Measurements from ENCODE around the gene SH3TC1. TPM values are rescaled to one million over a fixed set of nuclear protein-coding genes. Genes with fewer than 3 reads are reported as not detected.

The SH3TC1 gene
- total and polyA plus RNA-seq, 4 donors, result 6.5 to 34.6 (median 25.8) TPM

DNA sequence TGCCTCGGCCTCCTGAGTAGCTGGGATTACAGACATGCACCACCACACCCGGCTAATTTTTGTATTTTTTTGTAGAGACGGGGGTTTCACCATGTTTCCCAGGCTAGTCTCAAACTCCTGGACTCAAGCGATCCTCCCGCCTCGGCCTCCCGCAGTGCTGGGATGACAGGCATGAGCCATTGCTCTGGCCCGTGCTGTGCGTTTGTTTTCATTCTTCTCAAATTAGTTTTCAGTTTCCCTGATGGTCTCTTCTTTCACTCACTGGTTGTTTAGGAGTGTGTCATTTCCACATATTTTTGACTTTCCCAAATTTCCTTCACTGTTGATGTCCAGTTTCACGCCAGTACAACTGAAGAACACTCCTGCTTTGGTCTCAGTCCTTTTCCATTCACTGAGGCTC lies 31.8 kb downstream of the SH3TC1 start:
- Histone ChIP-seq H3K4me1 (ENCODE audit: control insufficient read depth in 4 of 4, insufficient read depth in 4 of 4, low read length in 3 of 4) (peaks cover 2 to 18% (median 13%) of the 10 kb centered on the region in 4 donors), H3K27me3 (ENCODE audit: control insufficient read depth in 4 of 4, insufficient read depth in 4 of 4, low read length in 3 of 4) (no peaks in the 10 kb centered on the region), H3K36me3 (ENCODE audit: control insufficient read depth in 4 of 4, insufficient read depth in 3 of 4, low read depth in 1 of 4, low read length in 3 of 4) (peaks cover 7 to 37% (median 24%) of the 10 kb centered on the region in 4 donors), H3K9me3 (ENCODE audit: control insufficient read depth in 4 of 4, low read length in 3 of 4) (no peaks in the 10 kb centered on the region), H3K27ac (ENCODE audit: low read depth in 1 of 2, low read length in 2 of 2) (no peak overlapping the region), H3K9ac (ENCODE audit: low read depth in 1 of 2, low read length in 2 of 2) (no peak overlapping the region), H3K4me3 (ENCODE audit: low read depth in 1 of 3, low read length in 3 of 3) (no peak overlapping the region)
- DNase-seq (ENCODE audit: low spot score), result no peak
- TF ChIP-seq EGR1 (IDR thresholded peaks at IDR 0.05; ENCODE audit: low read depth in 2 of 2) (no peak), JUND (IDR thresholded peaks at IDR 0.05) (no peak)
- TF ChIP-seq, protein P1, sequence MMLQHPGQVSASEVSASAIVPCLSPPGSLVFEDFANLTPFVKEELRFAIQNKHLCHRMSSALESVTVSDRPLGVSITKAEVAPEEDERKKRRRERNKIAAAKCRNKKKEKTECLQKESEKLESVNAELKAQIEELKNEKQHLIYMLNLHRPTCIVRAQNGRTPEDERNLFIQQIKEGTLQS (IDR thresholded peaks at IDR 0.05), result no peak
- TF ChIP-seq, protein P2, sequence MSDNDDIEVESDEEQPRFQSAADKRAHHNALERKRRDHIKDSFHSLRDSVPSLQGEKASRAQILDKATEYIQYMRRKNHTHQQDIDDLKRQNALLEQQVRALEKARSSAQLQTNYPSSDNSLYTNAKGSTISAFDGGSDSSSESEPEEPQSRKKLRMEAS (IDR thresholded peaks at IDR 0.05), result no peak
- TF ChIP-seq, protein P3, sequence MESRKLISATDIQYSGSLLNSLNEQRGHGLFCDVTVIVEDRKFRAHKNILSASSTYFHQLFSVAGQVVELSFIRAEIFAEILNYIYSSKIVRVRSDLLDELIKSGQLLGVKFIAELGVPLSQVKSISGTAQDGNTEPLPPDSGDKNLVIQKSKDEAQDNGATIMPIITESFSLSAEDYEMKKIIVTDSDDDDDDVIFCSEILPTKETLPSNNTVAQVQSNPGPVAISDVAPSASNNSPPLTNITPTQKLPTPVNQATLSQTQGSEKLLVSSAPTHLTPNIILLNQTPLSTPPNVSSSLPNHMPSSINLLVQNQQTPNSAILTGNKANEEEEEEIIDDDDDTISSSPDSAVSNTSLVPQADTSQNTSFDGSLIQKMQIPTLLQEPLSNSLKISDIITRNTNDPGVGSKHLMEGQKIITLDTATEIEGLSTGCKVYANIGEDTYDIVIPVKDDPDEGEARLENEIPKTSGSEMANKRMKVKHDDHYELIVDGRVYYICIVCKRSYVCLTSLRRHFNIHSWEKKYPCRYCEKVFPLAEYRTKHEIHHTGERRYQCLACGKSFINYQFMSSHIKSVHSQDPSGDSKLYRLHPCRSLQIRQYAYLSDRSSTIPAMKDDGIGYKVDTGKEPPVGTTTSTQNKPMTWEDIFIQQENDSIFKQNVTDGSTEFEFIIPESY (IDR thresholded peaks at IDR 0.05), result no peak
- WGBS, result 96% methylated on average over 10 of the region's 10 CpGs

DNA sequence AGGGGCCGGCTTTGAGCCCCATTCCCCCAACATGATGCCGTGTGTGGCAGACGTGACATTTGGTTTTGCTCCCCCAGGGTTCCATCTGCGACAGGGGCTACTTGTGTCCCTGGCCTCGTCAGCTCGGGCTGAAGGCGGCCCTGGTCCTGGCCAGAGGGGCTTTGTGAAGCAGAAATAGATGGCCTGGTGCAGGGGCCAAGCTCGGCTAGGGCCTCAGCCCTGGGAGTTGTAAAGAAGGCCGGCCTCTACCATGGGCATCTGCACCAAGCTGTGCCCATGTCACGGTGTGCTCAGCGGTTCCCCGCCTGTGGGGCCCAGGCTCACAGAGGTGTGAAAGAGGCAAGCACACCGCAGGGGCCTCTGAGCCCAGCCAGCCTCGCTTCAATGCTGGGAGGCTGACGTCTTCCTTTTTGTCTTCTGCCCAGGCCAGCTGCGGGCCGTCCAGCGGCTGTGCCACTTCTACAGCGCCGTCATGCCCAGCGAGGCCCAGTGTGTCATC lies 32.5 kb downstream of the SH3TC1 start:
- H3K27me3 ChIP-seq (ENCODE audit: control insufficient read depth in 4 of 4, insufficient read depth in 4 of 4, low read length in 3 of 4), result no peaks in the 10 kb centered on the region
- H3K4me1 ChIP-seq (ENCODE audit: control insufficient read depth in 4 of 4, insufficient read depth in 4 of 4, low read length in 3 of 4), result peaks cover 2 to 18% (median 13%) of the 10 kb centered on the region in 4 donors
- WGBS, result 90% methylated on average over 21 of the region's 21 CpGs
- no peak overlapping the region for H3K27ac ChIP-seq (ENCODE audit: low read depth in 1 of 2, low read length in 2 of 2)
- no peaks in the 10 kb centered on the region for H3K9me3 ChIP-seq (ENCODE audit: control insufficient read depth in 4 of 4, low read length in 3 of 4)
- no peak overlapping the region for H3K4me3 ChIP-seq (ENCODE audit: low read depth in 1 of 3, low read length in 3 of 3)
- TF ChIP-seq, protein P3 (IDR thresholded peaks at IDR 0.05), result no peak
- TF ChIP-seq RXRA (IDR thresholded peaks at IDR 0.05), result no peak
- no peak for TF ChIP-seq FOXA1 (IDR thresholded peaks at IDR 0.05)
- TF ChIP-seq, protein P2 (IDR thresholded peaks at IDR 0.05), result no peak
- no peak for TF ChIP-seq YY1 (IDR thresholded peaks at IDR 0.05)
- no peak for TF ChIP-seq RAD21 (IDR thresholded peaks at IDR 0.05)
- no peak for TF ChIP-seq GABPA (IDR thresholded peaks at IDR 0.05 in 1 of 2, conservative IDR thresholded peaks at IDR 0.05 in 1 of 2)
- no peak for TF ChIP-seq HNF4G (IDR thresholded peaks at IDR 0.05)
- TF ChIP-seq HNF4A (conservative IDR thresholded peaks at IDR 0.05), result no peak
- TF ChIP-seq, protein P4, sequence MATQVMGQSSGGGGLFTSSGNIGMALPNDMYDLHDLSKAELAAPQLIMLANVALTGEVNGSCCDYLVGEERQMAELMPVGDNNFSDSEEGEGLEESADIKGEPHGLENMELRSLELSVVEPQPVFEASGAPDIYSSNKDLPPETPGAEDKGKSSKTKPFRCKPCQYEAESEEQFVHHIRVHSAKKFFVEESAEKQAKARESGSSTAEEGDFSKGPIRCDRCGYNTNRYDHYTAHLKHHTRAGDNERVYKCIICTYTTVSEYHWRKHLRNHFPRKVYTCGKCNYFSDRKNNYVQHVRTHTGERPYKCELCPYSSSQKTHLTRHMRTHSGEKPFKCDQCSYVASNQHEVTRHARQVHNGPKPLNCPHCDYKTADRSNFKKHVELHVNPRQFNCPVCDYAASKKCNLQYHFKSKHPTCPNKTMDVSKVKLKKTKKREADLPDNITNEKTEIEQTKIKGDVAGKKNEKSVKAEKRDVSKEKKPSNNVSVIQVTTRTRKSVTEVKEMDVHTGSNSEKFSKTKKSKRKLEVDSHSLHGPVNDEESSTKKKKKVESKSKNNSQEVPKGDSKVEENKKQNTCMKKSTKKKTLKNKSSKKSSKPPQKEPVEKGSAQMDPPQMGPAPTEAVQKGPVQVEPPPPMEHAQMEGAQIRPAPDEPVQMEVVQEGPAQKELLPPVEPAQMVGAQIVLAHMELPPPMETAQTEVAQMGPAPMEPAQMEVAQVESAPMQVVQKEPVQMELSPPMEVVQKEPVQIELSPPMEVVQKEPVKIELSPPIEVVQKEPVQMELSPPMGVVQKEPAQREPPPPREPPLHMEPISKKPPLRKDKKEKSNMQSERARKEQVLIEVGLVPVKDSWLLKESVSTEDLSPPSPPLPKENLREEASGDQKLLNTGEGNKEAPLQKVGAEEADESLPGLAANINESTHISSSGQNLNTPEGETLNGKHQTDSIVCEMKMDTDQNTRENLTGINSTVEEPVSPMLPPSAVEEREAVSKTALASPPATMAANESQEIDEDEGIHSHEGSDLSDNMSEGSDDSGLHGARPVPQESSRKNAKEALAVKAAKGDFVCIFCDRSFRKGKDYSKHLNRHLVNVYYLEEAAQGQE (IDR thresholded peaks at IDR 0.05), result no peak
- no peak for TF ChIP-seq SP1 (IDR thresholded peaks at IDR 0.05)
- TF ChIP-seq TAF1 (conservative IDR thresholded peaks at IDR 0.05), result no peak
- TF ChIP-seq FOXA2 (IDR thresholded peaks at IDR 0.05), result no peak
- no peak for TF ChIP-seq EGR1 (IDR thresholded peaks at IDR 0.05; ENCODE audit: low read depth in 2 of 2)
- no peak for TF ChIP-seq JUND (IDR thresholded peaks at IDR 0.05)
- TF ChIP-seq, protein P5, sequence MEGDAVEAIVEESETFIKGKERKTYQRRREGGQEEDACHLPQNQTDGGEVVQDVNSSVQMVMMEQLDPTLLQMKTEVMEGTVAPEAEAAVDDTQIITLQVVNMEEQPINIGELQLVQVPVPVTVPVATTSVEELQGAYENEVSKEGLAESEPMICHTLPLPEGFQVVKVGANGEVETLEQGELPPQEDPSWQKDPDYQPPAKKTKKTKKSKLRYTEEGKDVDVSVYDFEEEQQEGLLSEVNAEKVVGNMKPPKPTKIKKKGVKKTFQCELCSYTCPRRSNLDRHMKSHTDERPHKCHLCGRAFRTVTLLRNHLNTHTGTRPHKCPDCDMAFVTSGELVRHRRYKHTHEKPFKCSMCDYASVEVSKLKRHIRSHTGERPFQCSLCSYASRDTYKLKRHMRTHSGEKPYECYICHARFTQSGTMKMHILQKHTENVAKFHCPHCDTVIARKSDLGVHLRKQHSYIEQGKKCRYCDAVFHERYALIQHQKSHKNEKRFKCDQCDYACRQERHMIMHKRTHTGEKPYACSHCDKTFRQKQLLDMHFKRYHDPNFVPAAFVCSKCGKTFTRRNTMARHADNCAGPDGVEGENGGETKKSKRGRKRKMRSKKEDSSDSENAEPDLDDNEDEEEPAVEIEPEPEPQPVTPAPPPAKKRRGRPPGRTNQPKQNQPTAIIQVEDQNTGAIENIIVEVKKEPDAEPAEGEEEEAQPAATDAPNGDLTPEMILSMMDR (IDR thresholded peaks at IDR 0.05; ENCODE audit: low read depth, low read length, missing input control), result no peak
- no peak for TF ChIP-seq NR2F2 (IDR thresholded peaks at IDR 0.05)
- TF ChIP-seq, protein P1 (IDR thresholded peaks at IDR 0.05), result no peak
- DNase-seq (ENCODE audit: low spot score), result no peak
- H3K36me3 ChIP-seq (ENCODE audit: control insufficient read depth in 4 of 4, insufficient read depth in 3 of 4, low read depth in 1 of 4, low read length in 3 of 4), result peaks cover 13 to 42% (median 23%) of the 10 kb centered on the region in 4 donors
- no peak overlapping the region for H3K9ac ChIP-seq (ENCODE audit: low read depth in 1 of 2, low read length in 2 of 2)
